22Rv1 (cell line): ENCODE data around the gene PIK3C2A.

Experiments
- H3K27ac ChIP-seq: fragments of 450-650 bp; 2 replicates; pipeline ENCODE4 v1.5.1; 2017
- CTCF ChIP-seq: fragments of 450-650 bp; IDR thresholded peaks from 2 replicates; pipeline ENCODE4 v1.5.1; 2017; ENCODE audit warnings: mild to moderate bottlenecking
- ZFX ChIP-seq: fragments of 450-650 bp; IDR thresholded peaks from 2 replicates; pipeline ENCODE4 v1.6.1; 2017; ENCODE audit warnings: antibody characterized with exemption, borderline replicate concordance

The PIK3C2A gene

DNA sequence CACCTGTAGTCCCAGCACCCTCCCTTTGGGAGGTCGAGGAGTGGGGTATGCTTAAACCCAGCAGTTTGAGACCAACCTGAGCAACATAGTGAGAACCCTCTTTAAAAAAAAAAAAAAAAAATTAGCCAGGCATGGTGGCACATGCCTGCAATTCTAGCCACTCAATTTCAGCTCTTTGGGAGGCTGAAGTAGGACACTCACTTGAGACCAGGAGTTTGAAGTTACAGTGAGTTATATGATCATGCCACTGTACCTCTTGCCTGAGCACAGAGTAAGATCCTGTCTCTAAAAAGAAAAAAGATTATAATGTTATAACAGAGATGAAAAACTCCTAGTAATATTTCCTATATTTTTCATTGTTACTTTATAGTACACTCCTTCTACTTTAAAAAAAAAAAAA lies 23.9 kb downstream of the PIK3C2A start:
- TF ChIP-seq CTCF (no peak), ZFX (no peak)
- no peak overlapping the region for H3K27ac ChIP-seq

DNA sequence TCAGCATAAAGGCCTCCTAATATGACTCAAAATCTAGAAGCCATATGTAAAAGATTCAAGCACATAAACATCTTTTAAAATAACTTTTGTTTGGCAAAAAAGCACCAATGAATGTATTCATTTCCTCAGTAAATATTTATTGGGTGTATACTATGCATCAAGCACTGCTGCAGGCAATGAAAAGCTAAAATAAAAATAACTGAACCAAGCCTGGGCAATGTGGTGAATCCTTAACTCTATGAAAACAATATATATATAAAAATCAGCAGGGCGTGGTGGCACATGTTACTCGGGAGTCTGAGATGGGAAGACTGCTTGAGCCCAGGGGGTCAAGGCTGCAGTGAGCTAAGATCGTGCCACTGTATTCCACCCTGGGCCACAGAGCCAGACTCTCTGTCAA lies 27.8 kb downstream of the PIK3C2A start:
- TF ChIP-seq ZFX (no peak), CTCF (no peak)
- H3K27ac ChIP-seq: no peak overlapping the region

GRCh38 chr11:17173332-17173731 lies 34.5 kb downstream of the PIK3C2A start:
- TF ChIP-seq CTCF: no peak
- no peak for TF ChIP-seq ZFX
- H3K27ac ChIP-seq: no peak overlapping the region

DNA sequence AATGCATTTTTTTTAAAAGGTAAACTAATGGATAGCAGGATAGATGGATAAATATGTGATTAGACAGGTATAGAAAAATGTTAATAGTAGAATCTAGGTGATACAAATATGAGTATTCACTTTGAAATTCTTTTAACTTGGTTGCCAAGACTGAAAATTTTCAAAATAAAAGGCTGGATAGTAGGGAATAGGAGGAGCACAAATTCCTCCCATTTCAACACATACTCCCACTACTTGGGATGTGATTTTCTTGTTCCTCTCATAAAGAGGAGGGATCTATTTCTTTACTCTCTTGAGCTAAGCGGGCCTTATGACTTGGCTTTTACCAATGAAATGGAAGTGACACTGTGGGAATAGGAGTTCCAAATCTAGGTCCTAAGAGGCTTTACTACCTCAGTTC lies 35.9 kb downstream of the PIK3C2A start:
- TF ChIP-seq ZFX: no peak
- TF ChIP-seq CTCF: no peak
- H3K27ac ChIP-seq: no peak overlapping the region

- H3K27ac ChIP-seq: no peak overlapping the region
- TF ChIP-seq ZFX (no peak), CTCF (no peak)
These were observed 36.4 kb downstream of the PIK3C2A start for GRCh38 chr11:17171343-17171742.

- no peak overlapping the region for H3K27ac ChIP-seq
These were observed 37.9 kb downstream of the PIK3C2A start for GRCh38 chr11:17169876-17170275.

More at GRCh38 chr11:17169876-17170275, 37.9 kb downstream of the PIK3C2A start:
- TF ChIP-seq CTCF: no peak
- TF ChIP-seq ZFX: no peak
